SK-N-MC (cell line): Measurements from ENCODE around the gene GALT.

Experiments used
- DNase-seq: peaks from one replicate; pipeline ENCODE4 v3.0.0-alpha.2; 2011; ENCODE audit warnings: low read depth, low spot score
- H3K27ac ChIP-seq: fragments of 200-600 bp; sonication (generic); 2 replicates; pipeline ENCODE4 v1.5.1; 2016; ENCODE audit warnings: mixed run types
- H3K36me3 ChIP-seq: fragments of 200-600 bp; sonication (generic); 2 replicates; pipeline ENCODE4 v1.6.1; 2017; ENCODE audit warnings: antibody characterized with exemption, low read length, mixed read lengths; ENCODE audit not compliant: insufficient read depth
- H3K4me3 ChIP-seq: fragments of 200-600 bp; sonication (generic); 2 replicates; pipeline ENCODE4 v1.5.1; 2016
- H3K9ac ChIP-seq: fragments of 200-600 bp; sonication (generic); 2 replicates; pipeline ENCODE4 v1.8.0; 2017; ENCODE audit warnings: mixed run types, mixed read lengths; ENCODE audit not compliant: insufficient read length
- H3K9me3 ChIP-seq: fragments of 200-600 bp; sonication (generic); 2 replicates; pipeline ENCODE4 v1.6.1; 2017; ENCODE audit warnings: low read depth, mild to moderate bottlenecking, antibody characterized with exemption, low read length, moderate library complexity, mixed read lengths
- EZH2 ChIP-seq: fragments of 200-600 bp; sonication (generic); IDR thresholded peaks from one replicate; pipeline ENCODE4 v1.6.1; 2017; ENCODE audit warnings: antibody characterized with exemption
- FOXP2 ChIP-seq: optimal IDR thresholded peaks from 2 replicates; pipeline ENCODE3; 2011; ENCODE audit warnings: mild to moderate bottlenecking, moderate library complexity; ENCODE audit not compliant: insufficient read depth; ENCODE audit errors: extremely low read length, control extremely low read depth
- POLR2AphosphoS5 ChIP-seq: IDR thresholded peaks from 2 replicates; pipeline ENCODE4 v1.6.1; 2012; ENCODE audit warnings: mild to moderate bottlenecking, low read depth, low read length, borderline replicate concordance

GALT gene

DNA sequence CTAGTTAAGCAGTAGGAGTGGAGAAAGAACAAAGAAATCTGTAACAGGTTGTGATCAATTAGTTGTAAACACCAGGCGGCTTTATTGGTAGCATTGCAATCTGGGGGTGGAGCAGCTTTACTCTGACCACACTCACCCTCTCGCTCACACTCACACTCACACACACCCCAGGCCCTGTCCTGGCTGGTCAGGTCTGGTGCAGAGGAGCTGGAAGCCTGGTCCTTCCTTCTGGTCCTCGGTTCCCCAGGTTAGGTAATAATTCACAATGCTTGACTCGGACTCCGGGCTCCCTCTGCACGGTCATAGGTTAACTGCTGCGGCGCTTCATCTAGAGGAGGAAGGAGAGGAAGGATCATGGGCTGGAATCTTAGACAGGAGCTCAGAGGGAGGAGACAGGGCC is 43.0 kb downstream of the GALT start:
- TF ChIP-seq EZH2 (no peak), FOXP2 (no peak), POLR2AphosphoS5 (no peak)
- Histone ChIP-seq H3K36me3 (no peaks in the 10 kb centered on the region), H3K9me3 (no peaks in the 10 kb centered on the region), H3K27ac (no peak overlapping the region), H3K9ac (no peak overlapping the region), H3K4me3 (no peak overlapping the region)
- no peak for DNase-seq

GRCh38 chr9:34690983-34691935 is 44.8 kb downstream of the GALT start, which contains the start of gene CCL19:
TSS of gene CCL19 (minus strand) at chr9:34691276. CDS start at chr9:34691139, 137 bp downstream.
- no peak within 1 kb of the TSS for H3K27ac ChIP-seq
- no peak within 1 kb of the TSS for H3K9ac ChIP-seq
- no peak within 1 kb of the TSS for H3K4me3 ChIP-seq
- TF ChIP-seq FOXP2 = no peak
- no peak for TF ChIP-seq POLR2AphosphoS5
- TF ChIP-seq EZH2 = no peak
- DNase-seq = no peak
- no peaks in the 10 kb centered on the region for H3K36me3 ChIP-seq
- no peaks in the 10 kb centered on the region for H3K9me3 ChIP-seq

GRCh38 chr9:34691936-34692315 is 45.5 kb downstream of the GALT start:
- DNase-seq = no peak
- Histone ChIP-seq H3K36me3 (no peaks in the 10 kb centered on the region), H3K9ac (no peak overlapping the region), H3K27ac (no peak overlapping the region), H3K9me3 (no peaks in the 10 kb centered on the region), H3K4me3 (no peak overlapping the region)
- no peak for TF ChIP-seq EZH2
- TF ChIP-seq POLR2AphosphoS5 = no peak
- no peak for TF ChIP-seq FOXP2

- TF ChIP-seq FOXP2 (no peak), POLR2AphosphoS5 (no peak), EZH2 (no peak)
- DNase-seq = no peak
These were observed 47.1 kb downstream of the GALT start for GRCh38 chr9:34693560-34693959.

DNA sequence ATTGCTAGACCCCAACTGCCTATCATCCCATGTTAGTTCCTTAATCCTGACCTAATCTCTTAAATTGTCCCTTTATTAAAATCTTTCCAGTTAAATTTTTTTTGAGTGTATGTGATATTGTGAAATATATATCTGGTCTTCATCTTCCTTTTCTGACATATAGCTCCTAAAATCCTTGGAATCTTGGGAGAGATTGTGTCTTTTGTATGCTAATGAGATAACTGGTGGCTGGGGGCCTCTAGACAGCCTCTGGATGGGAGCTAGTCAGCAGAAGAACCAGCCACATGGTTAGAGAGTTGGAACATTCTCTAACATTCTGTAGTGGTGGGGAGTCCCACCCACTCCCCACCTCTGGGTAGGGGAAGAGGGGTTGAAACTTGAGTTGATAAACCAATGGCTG is 48.3 kb downstream of the GALT start:
- TF ChIP-seq EZH2 = no peak
- no peak for TF ChIP-seq POLR2AphosphoS5
- no peak for TF ChIP-seq FOXP2
- Histone ChIP-seq H3K9me3 (no peaks in the 10 kb centered on the region), H3K36me3 (no peaks in the 10 kb centered on the region), H3K27ac (no peak overlapping the region), H3K9ac (no peak overlapping the region), H3K4me3 (no peak overlapping the region)
- no peak for DNase-seq

More at GRCh38 chr9:34693560-34693959, 47.1 kb downstream of the GALT start:
- Histone ChIP-seq H3K4me3 (no peak overlapping the region), H3K27ac (no peak overlapping the region), H3K36me3 (no peaks in the 10 kb centered on the region), H3K9me3 (no peaks in the 10 kb centered on the region), H3K9ac (no peak overlapping the region)
